ENCODE measurements around the gene MAGI2. TPM values are rescaled to one million over a fixed set of nuclear protein-coding genes. Genes with fewer than 3 reads are reported as not detected.

The MAGI2 gene
- total RNA-seq, 1 experiment from 2014 or later = 0.07 TPM

- no peak for TF ChIP-seq CTCF (IDR thresholded peaks at IDR 0.05; ENCODE audit: unreplicated experiment)
- no TSS peak for BruUV-seq (replicated peaks)
- H3K27ac Mint-ChIP-seq (ENCODE audit: low read depth, unreplicated experiment) = no peak overlapping the region
- no peaks in the 10 kb centered on the region for H3K4me1 Mint-ChIP-seq (ENCODE audit: insufficient read depth, unreplicated experiment)
- no peaks in the 10 kb centered on the region for H3K9me3 Mint-ChIP-seq (ENCODE audit: unreplicated experiment)
- CTCF ChIA-PET = interaction anchor here (0.7 kb wide), 1 partner anchor 269 kb away, joined by 3 read pairs; no protein-coding TSS in a partner anchor
- H3K27me3 Mint-ChIP-seq (ENCODE audit: insufficient read depth, unreplicated experiment) = peaks cover 22% of the 10 kb centered on the region
- no peak for DNase-seq (ENCODE audit: unreplicated experiment)
- POLR2A ChIA-PET = no interaction called here
- H3K4me3 Mint-ChIP-seq (ENCODE audit: unreplicated experiment) = no peak overlapping the region
- intact Hi-C loops (cut with micrococcal nuclease) = loop anchor here (10.0 kb wide), 1 partner anchor 158 kb away; no protein-coding TSS in a partner anchor
- no peaks in the 10 kb centered on the region for H3K36me3 Mint-ChIP-seq (ENCODE audit: insufficient read depth, unreplicated experiment)
Observed at GRCh38 chr7:79436378-79436777, 17.1 kb downstream of the MAGI2 start.

- no peaks in the 10 kb centered on the region for H3K36me3 Mint-ChIP-seq (ENCODE audit: insufficient read depth, unreplicated experiment)
- DNase-seq (ENCODE audit: unreplicated experiment) = no peak
- H3K4me1 Mint-ChIP-seq (ENCODE audit: insufficient read depth, unreplicated experiment) = no peaks in the 10 kb centered on the region
- POLR2A ChIA-PET = no interaction called here
- H3K4me3 Mint-ChIP-seq (ENCODE audit: unreplicated experiment) = no peak overlapping the region
- intact Hi-C loops (cut with micrococcal nuclease) = loop anchor here (10.0 kb wide), 1 partner anchor 160 kb away; no protein-coding TSS in a partner anchor
- no peak for TF ChIP-seq CTCF (IDR thresholded peaks at IDR 0.05; ENCODE audit: unreplicated experiment)
- CTCF ChIA-PET = no interaction called here
- BruUV-seq (replicated peaks) = no TSS peak
- no peak overlapping the region for H3K27ac Mint-ChIP-seq (ENCODE audit: low read depth, unreplicated experiment)
- peaks cover 36% of the 10 kb centered on the region for H3K27me3 Mint-ChIP-seq (ENCODE audit: insufficient read depth, unreplicated experiment)
- H3K9me3 Mint-ChIP-seq (ENCODE audit: unreplicated experiment) = no peaks in the 10 kb centered on the region
Observed at GRCh38 chr7:79434867-79435266, 18.6 kb downstream of the MAGI2 start.

GRCh38 chr7:79434098-79434497 is 19.4 kb downstream of the MAGI2 start:
- intact Hi-C loops (cut with micrococcal nuclease) = loop anchor here (10.0 kb wide), 1 partner anchor 161 kb away; no protein-coding TSS in a partner anchor
- BruUV-seq (replicated peaks) = no TSS peak
- ChIA-PET CTCF (no interaction called here), POLR2A (no interaction called here)
- peaks cover 36% of the 10 kb centered on the region for H3K27me3 Mint-ChIP-seq (ENCODE audit: insufficient read depth, unreplicated experiment)
- H3K4me3 Mint-ChIP-seq (ENCODE audit: unreplicated experiment) = no peak overlapping the region
- H3K27ac Mint-ChIP-seq (ENCODE audit: low read depth, unreplicated experiment) = no peak overlapping the region
- H3K9me3 Mint-ChIP-seq (ENCODE audit: unreplicated experiment) = no peaks in the 10 kb centered on the region
- H3K4me1 Mint-ChIP-seq (ENCODE audit: insufficient read depth, unreplicated experiment) = no peaks in the 10 kb centered on the region
- TF ChIP-seq CTCF (IDR thresholded peaks at IDR 0.05; ENCODE audit: unreplicated experiment) = no peak
- no peak for DNase-seq (ENCODE audit: unreplicated experiment)
- H3K36me3 Mint-ChIP-seq (ENCODE audit: insufficient read depth, unreplicated experiment) = no peaks in the 10 kb centered on the region

DNA sequence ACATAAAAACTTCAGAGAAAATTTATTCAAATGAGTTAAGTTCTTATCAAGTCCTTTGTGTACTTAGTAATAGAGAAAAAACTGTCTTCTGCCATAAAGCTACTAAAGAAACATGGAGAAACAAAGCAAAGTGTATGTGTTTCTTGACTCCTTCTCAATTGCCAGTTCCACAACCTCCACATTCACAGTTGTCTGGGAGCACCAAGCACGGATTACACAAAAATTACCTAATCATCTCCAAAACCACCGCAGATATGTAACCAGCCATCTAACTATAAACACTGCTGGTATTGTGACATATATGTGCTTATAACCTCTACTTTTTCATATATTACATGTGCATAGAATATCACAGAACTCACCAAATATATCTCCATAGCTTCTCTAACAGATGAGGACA is 23.1 kb downstream of the MAGI2 start:
- peaks cover 65% of the 10 kb centered on the region for H3K27me3 Mint-ChIP-seq (ENCODE audit: insufficient read depth, unreplicated experiment)
- CTCF ChIA-PET = no interaction called here

More for the DNA sequence above, 23.1 kb downstream of the MAGI2 start:
- POLR2A ChIA-PET = interaction anchor here (0.7 kb wide), 1 partner anchor 722 kb away, joined by 3 read pairs; no protein-coding TSS in a partner anchor
- no peak for TF ChIP-seq CTCF (IDR thresholded peaks at IDR 0.05; ENCODE audit: unreplicated experiment)
- Mint-ChIP-seq H3K9me3 (ENCODE audit: unreplicated experiment) (no peaks in the 10 kb centered on the region), H3K4me3 (ENCODE audit: unreplicated experiment) (no peak overlapping the region), H3K36me3 (ENCODE audit: insufficient read depth, unreplicated experiment) (no peaks in the 10 kb centered on the region), H3K27ac (ENCODE audit: low read depth, unreplicated experiment) (no peak overlapping the region), H3K4me1 (ENCODE audit: insufficient read depth, unreplicated experiment) (no peaks in the 10 kb centered on the region)
- no peak for DNase-seq (ENCODE audit: unreplicated experiment)
- intact Hi-C loops (cut with micrococcal nuclease) = loop anchor here (10.0 kb wide), 1 partner anchor 164 kb away; no protein-coding TSS in a partner anchor
- BruUV-seq (replicated peaks) = no TSS peak

Measured in MCF 10A (cell line).